Testis (tissue), 2 donors: Measurements from ENCODE around the gene CTXND1.

Source experiments
- CTCF ChIP-seq, 3 experiments: fragments of 450-650 bp in 2 of 3; fragments of 200-600 bp in 1 of 3; sonication (generic) in 1 of 3; IDR thresholded peaks; one replicate each; pipeline ENCODE4 v1.5.1; 2016 to 2019; ENCODE audit warnings: antibody characterized with exemption in 3 of 3, mild to moderate bottlenecking in 2 of 3, moderate library complexity in 1 of 3
- POLR2A ChIP-seq: fragments of 450-650 bp; IDR thresholded peaks from one replicate; pipeline ENCODE4 v1.6.1; 2017; ENCODE audit warnings: antibody characterized with exemption, mild to moderate bottlenecking, moderate library complexity

GRCh38 chr15:80242802-80243201 is 9.2 kb downstream of the CTXND1 start:
- TF ChIP-seq CTCF (IDR thresholded peaks at IDR 0.05) (no peak), POLR2A (no peak)
